CD14-positive monocyte (primary cell): ENCODE measurements around the gene VIP. TPM values are rescaled to one million over a fixed set of nuclear protein-coding genes. Genes with fewer than 3 reads are reported as not detected.

Source experiments
- DNase-seq, 3 donors: peaks; one replicate each; pipeline ENCODE4 v3.0.0-alpha.2; 2011 to 2022
- H2AFZ ChIP-seq: 2 replicates; pipeline ENCODE4 v1.6.0; 2012; ENCODE audit warnings: mild to moderate bottlenecking, low read depth, low read length, inconsistent platforms; ENCODE audit not compliant: insufficient read depth, poor library complexity, severe bottlenecking
- H3K27ac ChIP-seq, 2 donors: 1 replicate in 1 of 2; 2 replicates in 1 of 2; pipeline ENCODE4 v1.5.1; 2012 to 2013; ENCODE audit warnings: low read length in 2 of 2, control low read depth in 1 of 2, inconsistent platforms in 1 of 2, low read depth in 1 of 2, mild to moderate bottlenecking in 1 of 2
- H3K27me3 ChIP-seq, 2 donors: one replicate each; pipeline versions ENCODE4 v1.6.0 to v1.6.1; 2011 to 2013; ENCODE audit warnings: low read length in 2 of 2; ENCODE audit not compliant: control insufficient read depth in 2 of 2, insufficient read depth in 2 of 2
- H3K36me3 ChIP-seq, 2 donors: replicated peaks in 1 of 2; 1 replicate in 1 of 2; 2 replicates in 1 of 2; pipeline versions ENCODE4 v1.5.1 to v1.6.1; 2012 to 2013; ENCODE audit warnings: low read length in 2 of 2, control low read depth in 1 of 2, inconsistent platforms in 1 of 2, mild to moderate bottlenecking in 1 of 2; ENCODE audit not compliant: insufficient read depth in 2 of 2, control insufficient read depth in 1 of 2
- H3K4me1 ChIP-seq, 2 donors: 1 replicate in 1 of 2; 2 replicates in 1 of 2; pipeline versions ENCODE4 v1.5.1 to v1.6.1; 2012 to 2013; ENCODE audit warnings: low read length in 2 of 2, control low read depth in 1 of 2, inconsistent platforms in 1 of 2, mild to moderate bottlenecking in 1 of 2, moderate library complexity in 1 of 2; ENCODE audit not compliant: insufficient read depth in 2 of 2, control insufficient read depth in 1 of 2
- H3K4me2 ChIP-seq: replicated peaks from 2 replicates; pipeline ENCODE3; 2012; ENCODE audit warnings: low read length, moderate library complexity, mild to moderate bottlenecking; ENCODE audit not compliant: poor library complexity, severe bottlenecking; ENCODE audit errors: extremely low read depth
- H3K4me3 ChIP-seq, 3 experiments: fragments of 200-600 bp in 1 of 3; sonication (generic) in 1 of 3; replicated peaks in 1 of 3; 1 replicate in 2 of 3; 2 replicates in 1 of 3; pipeline ENCODE4 v1.5.1; 2011 to 2013; ENCODE audit warnings: low read length in 3 of 3, mild to moderate bottlenecking in 3 of 3, control low read depth in 2 of 3, low read depth in 2 of 3, inconsistent platforms in 1 of 3, moderate library complexity in 1 of 3
- H3K79me2 ChIP-seq: 2 replicates; pipeline ENCODE4 v1.6.0; 2012; ENCODE audit warnings: mild to moderate bottlenecking, control low read depth, inconsistent platforms, low read length, moderate library complexity; ENCODE audit not compliant: insufficient read depth
- H3K9ac ChIP-seq: 2 replicates; pipeline ENCODE4 v1.6.0; 2017; ENCODE audit warnings: low read length, mild to moderate bottlenecking; ENCODE audit not compliant: insufficient read depth, poor library complexity, severe bottlenecking
- H3K9me3 ChIP-seq, 2 donors: replicated peaks in 1 of 2; 1 replicate in 1 of 2; 2 replicates in 1 of 2; pipeline versions ENCODE4 v1.5.1 to v1.6.1; 2012 to 2013; ENCODE audit warnings: low read length in 2 of 2, control low read depth in 1 of 2; ENCODE audit not compliant: control insufficient read depth in 1 of 2, insufficient read depth in 1 of 2
- H4K20me1 ChIP-seq: 2 replicates; pipeline ENCODE4 v1.6.0; 2012; ENCODE audit warnings: mild to moderate bottlenecking, low read length, control low read depth, moderate library complexity; ENCODE audit not compliant: insufficient read depth
- H3K27ac Mint-ChIP-seq, 7 donors: one replicate each; pipeline ENCODE4 v1.8.0; 2020; ENCODE audit warnings: mild to moderate bottlenecking in 7 of 7, mixed read lengths in 7 of 7, moderate library complexity in 6 of 7, inconsistent platforms in 2 of 7
- H3K27me3 Mint-ChIP-seq, 3 donors: one replicate each; pipeline ENCODE4 v1.8.0; 2021 to 2022; ENCODE audit warnings: low read depth in 3 of 3, mild to moderate bottlenecking in 3 of 3, mixed read lengths in 3 of 3, moderate library complexity in 3 of 3, inconsistent platforms in 1 of 3
- H3K36me3 Mint-ChIP-seq, 2 donors: one replicate each; pipeline ENCODE4 v1.8.0; 2020; ENCODE audit warnings: mixed read lengths in 2 of 2, inconsistent platforms in 1 of 2, mild to moderate bottlenecking in 1 of 2
- H3K4me1 Mint-ChIP-seq: one replicate; pipeline ENCODE4 v1.8.0; 2020; ENCODE audit warnings: mild to moderate bottlenecking, mixed read lengths
- H3K4me3 Mint-ChIP-seq, 2 donors: one replicate each; pipeline ENCODE4 v1.8.0; 2020; ENCODE audit warnings: mild to moderate bottlenecking in 2 of 2, mixed read lengths in 2 of 2, moderate library complexity in 1 of 2
- H3K9me3 Mint-ChIP-seq, 7 donors: one replicate each; pipeline ENCODE4 v1.8.0; 2020 to 2022; ENCODE audit warnings: mixed read lengths in 7 of 7, mild to moderate bottlenecking in 6 of 7, moderate library complexity in 6 of 7, inconsistent platforms in 2 of 7
- WGBS: methylation state at CpG from one replicate; pipeline ENCODE4 v1.1.5; 2013; ENCODE audit warnings: missing lambda C conversion rate; ENCODE audit not compliant: insufficient coverage; 5-methylcytosine and 5-hydroxymethylcytosine counted together
- intact Hi-C, 2 donors: fragments of 100-400 bp; cut with micrococcal nuclease; formaldehyde crosslinking; loops; one replicate each; pipeline versions ENCODE4 v1.15.0 to v1.15.1; 2023
- polyA plus RNA-seq, 3 donors: library from polyadenylated mRNA; depleted of rRNA in 1 of 3; unstranded in 2 of 3; stranded (reverse) in 1 of 3; fragments of 300-500 nt in 2 of 3; fragments of >200 nt in 1 of 3; fragmentation: Illumina TruSeq in 2 of 3; gene quantifications; 1 replicate in 2 of 3; 2 replicates in 1 of 3; pipeline ENCODE4 v1.2.3, GENCODE V29; 2012 to 2021
- TF ChIP-seq, protein P1 (sequence below): fragments of 200-600 bp; IDR thresholded peaks from one replicate; pipeline ENCODE4 v1.8.0; 2022; ENCODE audit warnings: antibody characterized with exemption, mild to moderate bottlenecking

Gene VIP
- polyA plus RNA-seq, 3 donors, result not detected

GRCh38 chr6:152723398-152723797, 27.2 kb upstream of the VIP start:
- no peak overlapping the region for H3K4me3 ChIP-seq

GRCh38 chr6:152726313-152726712, 24.3 kb upstream of the VIP start:
- H3K4me3 ChIP-seq, result no peak overlapping the region
- Mint-ChIP-seq H3K36me3 (no peaks in the 10 kb centered on the region), H3K27ac (no peak overlapping the region), H3K9me3 (peaks cover 0 to 3% (median 0%) of the 10 kb centered on the region in 7 donors), H3K4me1 (no peaks in the 10 kb centered on the region), H3K4me3 (no peak overlapping the region), H3K27me3 (peaks cover 0 to 4% (median 3%) of the 10 kb centered on the region in 3 donors)
- TF ChIP-seq, protein P1, sequence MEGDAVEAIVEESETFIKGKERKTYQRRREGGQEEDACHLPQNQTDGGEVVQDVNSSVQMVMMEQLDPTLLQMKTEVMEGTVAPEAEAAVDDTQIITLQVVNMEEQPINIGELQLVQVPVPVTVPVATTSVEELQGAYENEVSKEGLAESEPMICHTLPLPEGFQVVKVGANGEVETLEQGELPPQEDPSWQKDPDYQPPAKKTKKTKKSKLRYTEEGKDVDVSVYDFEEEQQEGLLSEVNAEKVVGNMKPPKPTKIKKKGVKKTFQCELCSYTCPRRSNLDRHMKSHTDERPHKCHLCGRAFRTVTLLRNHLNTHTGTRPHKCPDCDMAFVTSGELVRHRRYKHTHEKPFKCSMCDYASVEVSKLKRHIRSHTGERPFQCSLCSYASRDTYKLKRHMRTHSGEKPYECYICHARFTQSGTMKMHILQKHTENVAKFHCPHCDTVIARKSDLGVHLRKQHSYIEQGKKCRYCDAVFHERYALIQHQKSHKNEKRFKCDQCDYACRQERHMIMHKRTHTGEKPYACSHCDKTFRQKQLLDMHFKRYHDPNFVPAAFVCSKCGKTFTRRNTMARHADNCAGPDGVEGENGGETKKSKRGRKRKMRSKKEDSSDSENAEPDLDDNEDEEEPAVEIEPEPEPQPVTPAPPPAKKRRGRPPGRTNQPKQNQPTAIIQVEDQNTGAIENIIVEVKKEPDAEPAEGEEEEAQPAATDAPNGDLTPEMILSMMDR, result no peak
- H2AFZ ChIP-seq, result no peak overlapping the region
- H3K79me2 ChIP-seq, result no peaks in the 10 kb centered on the region
- no peaks in the 10 kb centered on the region for H4K20me1 ChIP-seq
- no peaks in the 10 kb centered on the region for H3K4me1 ChIP-seq
- no peaks in the 10 kb centered on the region for H3K9me3 ChIP-seq
- no peaks in the 10 kb centered on the region for H3K27me3 ChIP-seq
- intact Hi-C loops, result no loop called here
- WGBS, result 67% methylated on average over 3 of the region's 4 CpGs
- DNase-seq, result no peak
- H3K27ac ChIP-seq, result no peak overlapping the region
- no peak overlapping the region for H3K9ac ChIP-seq
- no peak overlapping the region for H3K4me2 ChIP-seq
- no peaks in the 10 kb centered on the region for H3K36me3 ChIP-seq

More at GRCh38 chr6:152723398-152723797, 27.2 kb upstream of the VIP start:
- Mint-ChIP-seq H3K36me3 (no peaks in the 10 kb centered on the region), H3K27ac (no peak overlapping the region), H3K4me3 (no peak overlapping the region), H3K4me1 (no peaks in the 10 kb centered on the region), H3K27me3 (peaks cover 0 to 3% (median 2%) of the 10 kb centered on the region in 3 donors), H3K9me3 (peaks cover 0 to 3% (median 0%) of the 10 kb centered on the region in 7 donors)
- Histone ChIP-seq H3K79me2 (no peaks in the 10 kb centered on the region), H3K4me1 (no peaks in the 10 kb centered on the region), H3K9me3 (no peaks in the 10 kb centered on the region), H2AFZ (no peak overlapping the region), H3K27ac (no peak overlapping the region), H3K27me3 (no peaks in the 10 kb centered on the region), H3K9ac (no peak overlapping the region), H3K36me3 (no peaks in the 10 kb centered on the region), H3K4me2 (no peak overlapping the region), H4K20me1 (no peaks in the 10 kb centered on the region)
- intact Hi-C loops, result no loop called here
- TF ChIP-seq, protein P1, result no peak
- WGBS, result no CpG with 5 or more reads among the region's 1 CpG
- DNase-seq, result no peak
